ENCODE results near the gene MACF1. TPM values are rescaled to one million over a fixed set of nuclear protein-coding genes. Genes with fewer than 3 reads are reported as not detected.
A peak's percentile ranks its signal among the peaks of the same experiment; 100 is the strongest.
"Not testable (repeated sequence)": the region's sequence is repeated elsewhere in the genome, so short reads cannot be mapped to it uniquely, and the experiment has no call there.

MACF1 gene
- total RNA-seq, 4 donors from 2014 or later, result 82.1 to 247 (median 154) TPM

- DNase-seq, result no peak
Measured at GRCh38 chr1:39505289-39505688, 300.8 kb downstream of the MACF1 start.

GRCh38 chr1:39507230-39507928 is 302.9 kb downstream of the MACF1 start:
- Histone ChIP-seq H3K36me3 (no peaks in the 10 kb centered on the region), H3K27ac (no peak overlapping the region), H3K27me3 (peaks cover 0 to 46% (median 0%) of the 10 kb centered on the region in 4 donors), H3K4me3 (no peak overlapping the region), H3K4me1 (peaks cover 0 to 4% (median 0%) of the 10 kb centered on the region in 3 donors), H3K9me3 (no peaks in the 10 kb centered on the region)
- intact Hi-C loops (cut with DNase I), result no loop called here
- WGBS, 2 donors, result 82 to 88% methylated on average over 5 to 11 of the region's 14 CpGs
- DNase-seq, result no peak
- TF ChIP-seq POLR2A (IDR thresholded peaks at IDR 0.05) (no peak), CTCF (IDR thresholded peaks at IDR 0.05) (no peak)

More at GRCh38 chr1:39505289-39505688, 300.8 kb downstream of the MACF1 start:
- H3K27me3 ChIP-seq, result peaks cover 0 to 42% (median 0%) of the 10 kb centered on the region in 4 donors
- intact Hi-C loops (cut with DNase I), result no loop called here
- no peak overlapping the region for H3K27ac ChIP-seq
- no peaks in the 10 kb centered on the region for H3K9me3 ChIP-seq
- H3K4me1 ChIP-seq, result peaks cover 0 to 18% (median 0%) of the 10 kb centered on the region in 3 donors
- H3K36me3 ChIP-seq, result no peaks in the 10 kb centered on the region
- TF ChIP-seq POLR2A (IDR thresholded peaks at IDR 0.05), result no peak
- no peak for TF ChIP-seq CTCF (IDR thresholded peaks at IDR 0.05)
- H3K4me3 ChIP-seq, result no peak overlapping the region

- no peaks in the 10 kb centered on the region for H3K9me3 ChIP-seq
- H3K4me3 ChIP-seq, result no peak overlapping the region
- TF ChIP-seq POLR2A (IDR thresholded peaks at IDR 0.05) (no peak), CTCF (IDR thresholded peaks at IDR 0.05) (no peak)
- H3K27ac ChIP-seq, result no peak overlapping the region
- no peak for DNase-seq
- H3K27me3 ChIP-seq, result peaks cover 0 to 46% (median 0%) of the 10 kb centered on the region in 4 donors
- no peaks in the 10 kb centered on the region for H3K36me3 ChIP-seq
- peaks cover 0 to 4% (median 0%) of the 10 kb centered on the region in 3 donors for H3K4me1 ChIP-seq
- intact Hi-C loops (cut with DNase I), result no loop called here
- 85 to 88% methylated on average over 5 to 6 of the region's 6 CpGs for whole genome bisulfite sequencing, 2 donors
Measured at GRCh38 chr1:39508266-39508665, 303.8 kb downstream of the MACF1 start.

GRCh38 chr1:39508857-39509305 is 304.4 kb downstream of the MACF1 start:
- intact Hi-C loops (cut with DNase I), result no loop called here
- Histone ChIP-seq H3K36me3 (no peaks in the 10 kb centered on the region), H3K9me3 (no peaks in the 10 kb centered on the region), H3K4me3 (no peak overlapping the region), H3K27ac (peak overlapping the region in 1 of 4 donors; percentile 32), H3K27me3 (peaks cover 0 to 42% (median 0%) of the 10 kb centered on the region in 4 donors), H3K4me1 (peaks cover 0 to 4% (median 0%) of the 10 kb centered on the region in 3 donors)
- no peak for TF ChIP-seq CTCF (IDR thresholded peaks at IDR 0.05)
- no peak for TF ChIP-seq POLR2A (IDR thresholded peaks at IDR 0.05)
- 20 to 67% methylated on average over 1 to 4 of the region's 11 CpGs for whole genome bisulfite sequencing, 2 donors
- DNase-seq, result no peak

GRCh38 chr1:39509360-39510009 is 305.0 kb downstream of the MACF1 start:
- intact Hi-C loops (cut with DNase I), result no loop called here
- no peak for TF ChIP-seq CTCF (IDR thresholded peaks at IDR 0.05)
- no peak for TF ChIP-seq POLR2A (IDR thresholded peaks at IDR 0.05)
- Histone ChIP-seq H3K27me3 (peaks cover 0 to 37% (median 0%) of the 10 kb centered on the region in 4 donors), H3K4me3 (no peak overlapping the region), H3K27ac (peak overlapping the region in 1 of 4 donors; percentile 32), H3K36me3 (no peaks in the 10 kb centered on the region), H3K4me1 (peaks cover 0 to 5% (median under 1%) of the 10 kb centered on the region in 3 donors), H3K9me3 (no peaks in the 10 kb centered on the region)
- WGBS, 2 donors, result 54 to 56% methylated on average over 7 to 12 of the region's 22 CpGs
- DNase-seq, result no peak

GRCh38 chr1:39510570-39511186 is 306.2 kb downstream of the MACF1 start:
- WGBS, 2 donors, result 100% methylated on average over 3 of the region's 20 CpGs; no CpG with 5 or more reads in 1 of the 2 donors
- intact Hi-C loops (cut with DNase I), result not testable (repeated sequence)

GRCh38 chr1:39511477-39511876 is 307.0 kb downstream of the MACF1 start:
- DNase-seq; H3K4me3 ChIP-seq; intact Hi-C loops (cut with DNase I); H3K9me3 ChIP-seq; H3K27ac ChIP-seq; H3K4me1 ChIP-seq; H3K36me3 ChIP-seq: not testable (repeated sequence)
- H3K27me3 ChIP-seq, result peaks cover 0 to 42% (median 0%) of the 10 kb centered on the region in 4 donors
- no CpG with 5 or more reads among the region's 13 CpGs for WGBS, 2 donors

More at GRCh38 chr1:39510570-39511186, 306.2 kb downstream of the MACF1 start:
- H3K4me1 ChIP-seq, H3K27ac ChIP-seq, H3K9me3 ChIP-seq, H3K4me3 ChIP-seq, DNase-seq, H3K36me3 ChIP-seq: not testable (repeated sequence)
- H3K27me3 ChIP-seq, result peaks cover 0 to 44% (median 0%) of the 10 kb centered on the region in 4 donors
